WI38 (cell line): ENCODE measurements around the gene C1RL.

Experiments
- H3K4me3 ChIP-seq: 2 replicates; pipeline ENCODE4 v1.5.1; 2011; ENCODE audit warnings: low read depth, mild to moderate bottlenecking, control low read depth, low read length
- CTCF ChIP-seq: IDR thresholded peaks from 2 replicates; pipeline ENCODE4 v1.5.1; 2012; ENCODE audit warnings: low read depth, mild to moderate bottlenecking, control low read depth, low read length

Gene C1RL

GRCh38 chr12:7068994-7069346 lies 40.0 kb downstream of the C1RL start:
- TF ChIP-seq CTCF: no peak
- no peak overlapping the region for H3K4me3 ChIP-seq

GRCh38 chr12:7068240-7068993 lies 40.6 kb downstream of the C1RL start:
- H3K4me3 ChIP-seq: no peak overlapping the region
- TF ChIP-seq CTCF: no peak

- H3K4me3 ChIP-seq: no peak overlapping the region
- TF ChIP-seq CTCF: no peak
Measured at GRCh38 chr12:7067096-7067495, 41.9 kb downstream of the C1RL start.

- no peak overlapping the region for H3K4me3 ChIP-seq
- TF ChIP-seq CTCF: no peak
Measured at GRCh38 chr12:7066596-7066995, 42.4 kb downstream of the C1RL start.

- H3K4me3 ChIP-seq: no peak overlapping the region
- TF ChIP-seq CTCF: no peak
Measured at GRCh38 chr12:7065073-7065623, 43.9 kb downstream of the C1RL start.

GRCh38 chr12:7064516-7064915 lies 44.5 kb downstream of the C1RL start:
- no peak overlapping the region for H3K4me3 ChIP-seq
- no peak for TF ChIP-seq CTCF

GRCh38 chr12:7061596-7061995 lies 47.4 kb downstream of the C1RL start:
- peak overlapping the region; percentile 63 for H3K4me3 ChIP-seq

More at GRCh38 chr12:7061596-7061995, 47.4 kb downstream of the C1RL start:
- no peak for TF ChIP-seq CTCF
